SKM-1 treated with dmso at 0.1 percent for 144 hours (cell line): Measurements from ENCODE around the gene CCDC88C.

ENCODE experiments used
- DNase-seq: peaks from one replicate; lab custom pipeline; 2025; ENCODE audit not compliant: unreplicated experiment; lab: John Stamatoyannopoulos, UW

The CCDC88C gene

GRCh38 chr14:91329486-91330014 lies 88.1 kb downstream of the CCDC88C start:
- DNase-seq = no peak

- DNase-seq = no peak
These were observed 89.1 kb downstream of the CCDC88C start for GRCh38 chr14:91328313-91329050.

DNA sequence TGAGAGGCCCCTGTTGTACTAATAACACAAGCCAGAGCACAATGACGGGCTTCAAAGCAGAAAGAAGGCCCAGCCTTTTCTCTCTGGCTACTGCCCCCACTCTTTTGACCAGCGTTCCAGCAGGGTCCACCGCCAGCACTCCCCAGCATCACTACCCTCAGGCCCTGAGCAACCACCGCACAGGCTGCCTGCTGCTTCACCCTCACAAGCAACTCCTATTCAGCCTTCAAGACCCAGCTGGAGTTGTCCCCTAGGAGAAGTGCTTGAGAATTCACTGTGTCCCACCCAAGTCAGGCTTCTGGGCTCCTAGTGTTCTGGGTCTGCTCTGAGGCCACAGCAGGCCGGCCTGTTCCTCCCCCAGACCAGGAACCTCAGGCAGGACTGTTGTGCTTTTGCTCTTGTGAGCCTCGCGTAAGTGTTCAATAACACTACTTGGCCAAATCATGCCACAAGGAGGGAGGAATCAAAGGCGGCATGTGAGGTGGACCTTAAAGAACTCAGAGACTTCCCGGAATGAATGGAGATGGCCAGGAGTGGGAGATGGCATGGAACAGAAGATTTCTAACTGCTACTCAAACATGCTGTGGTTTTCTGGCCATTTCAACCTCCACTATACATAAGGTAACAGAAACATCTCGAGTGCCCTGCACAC lies 89.8 kb downstream of the CCDC88C start:
- no peak for DNase-seq

GRCh38 chr14:91327250-91327595 lies 90.4 kb downstream of the CCDC88C start:
- DNase-seq = no peak

DNA sequence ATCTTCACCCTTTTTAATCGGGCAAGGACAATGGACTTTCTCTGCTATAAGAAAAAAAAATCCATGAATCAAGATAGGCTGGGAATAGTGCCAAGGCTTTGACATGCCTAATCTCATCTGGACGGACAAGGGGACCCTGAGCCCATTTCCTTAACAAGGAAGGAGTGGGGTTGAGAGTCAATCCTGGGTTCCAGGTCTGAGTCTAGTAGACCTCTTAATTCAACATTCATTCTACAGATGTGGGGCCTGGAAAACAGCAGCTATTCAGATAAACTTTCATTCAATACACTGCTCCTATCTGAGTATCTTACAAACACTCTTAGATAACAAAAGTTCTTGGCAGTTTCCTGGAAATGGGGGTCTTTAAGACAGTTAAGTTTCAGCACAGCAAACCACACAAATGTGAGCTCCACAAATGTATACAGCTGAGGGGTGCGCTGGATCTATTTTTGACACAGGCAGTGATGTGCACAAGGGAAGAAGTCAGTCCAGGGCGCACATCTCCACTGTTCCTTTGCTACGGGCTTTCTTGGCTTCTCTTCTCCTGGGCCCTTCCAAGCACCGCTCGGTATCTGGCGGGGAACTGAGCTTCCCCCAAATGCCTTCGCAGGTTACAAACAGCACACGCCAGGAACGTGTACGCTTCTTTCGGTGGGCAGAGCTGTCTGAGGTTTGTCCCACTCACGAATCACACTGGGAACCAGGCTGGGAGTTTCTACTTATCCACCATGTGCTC lies 90.9 kb downstream of the CCDC88C start:
- no peak for DNase-seq

DNA sequence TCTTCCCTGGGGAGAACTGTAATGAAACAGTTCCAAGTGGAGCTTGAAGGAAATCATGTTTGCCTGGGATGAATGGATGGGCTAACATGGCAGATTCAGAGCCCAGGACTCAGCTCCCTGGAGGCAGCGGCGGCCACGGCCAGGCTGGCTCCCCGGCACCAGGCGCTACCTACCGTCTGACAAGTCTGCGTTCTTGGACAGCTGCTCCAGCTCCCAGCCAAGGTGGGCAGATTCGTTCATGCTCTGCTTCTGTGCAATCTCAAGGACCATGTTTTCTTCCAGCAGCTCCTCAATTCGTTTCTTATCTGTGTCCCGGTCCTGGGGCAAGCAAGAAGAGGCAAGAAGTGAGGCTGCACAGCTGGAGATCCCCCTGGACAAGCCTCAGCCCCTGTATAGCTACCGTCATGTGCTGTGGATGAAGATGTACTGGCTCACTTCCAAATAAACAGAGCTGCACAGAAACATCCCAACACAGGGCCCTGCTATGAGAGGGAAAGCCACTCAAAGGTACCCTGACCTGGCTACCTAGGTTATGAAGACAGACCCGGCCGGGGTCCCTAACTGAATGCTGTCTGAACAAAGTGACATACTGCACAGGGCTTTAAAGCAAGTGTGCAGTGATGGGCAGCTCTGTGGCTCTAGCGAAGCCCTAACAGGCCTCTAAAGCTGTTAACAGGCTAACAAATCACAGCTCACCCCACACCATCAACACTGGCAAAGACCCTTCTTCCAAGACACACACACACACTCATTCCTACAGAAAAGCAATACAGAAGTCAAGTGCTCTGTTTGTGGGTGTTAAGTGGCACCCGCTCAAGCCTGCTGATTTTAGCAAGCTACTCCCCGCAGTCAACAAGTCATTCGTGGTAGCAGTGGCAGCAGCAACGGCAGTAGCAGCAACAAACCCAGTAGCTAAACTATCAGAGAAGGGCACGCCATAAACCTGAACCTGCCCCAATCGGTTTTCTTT lies 92.7 kb downstream of the CCDC88C start:
- no peak for DNase-seq

DNA sequence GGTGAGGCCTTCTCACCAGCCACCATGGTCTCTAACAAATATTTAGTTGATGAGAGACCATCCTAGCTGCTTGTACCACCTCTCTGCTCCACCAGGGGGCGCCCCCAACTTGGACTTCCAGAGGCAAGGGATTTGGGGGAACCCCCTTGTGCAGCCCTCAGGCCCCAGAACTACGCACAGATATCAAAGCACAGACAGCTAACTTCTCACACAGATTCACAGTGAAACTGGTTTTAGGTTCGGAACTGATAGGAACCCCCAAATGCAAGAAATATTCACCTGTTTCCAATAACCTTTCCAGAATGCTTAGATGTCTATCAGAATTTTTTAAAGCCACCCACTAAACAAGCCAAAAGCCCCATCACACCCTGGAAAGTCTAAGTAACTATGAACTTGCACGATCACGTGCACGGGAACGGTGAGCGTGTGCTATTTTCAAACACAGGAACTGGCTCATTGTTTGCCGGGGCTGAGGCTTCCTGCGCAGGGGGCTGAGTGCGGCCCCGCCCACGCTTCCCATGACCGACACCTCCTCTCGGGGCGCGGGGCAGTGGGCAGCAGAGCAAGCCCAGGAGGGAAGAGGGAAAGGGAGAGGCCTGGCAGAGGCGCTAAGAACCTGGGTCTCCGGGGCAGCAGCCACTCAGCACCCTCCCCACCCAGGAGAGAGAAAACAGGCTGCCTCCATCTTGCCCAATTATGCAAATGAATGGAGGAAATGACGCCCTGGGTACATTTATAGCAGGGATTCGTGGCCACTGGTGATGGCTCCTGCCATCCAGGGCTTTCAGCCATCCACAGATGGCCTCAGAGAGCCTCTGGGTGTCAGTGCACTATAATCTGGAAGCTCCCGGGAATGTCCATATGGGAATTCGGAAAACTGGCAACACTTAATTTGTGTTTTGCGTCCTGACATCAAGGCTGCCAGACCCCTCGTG lies 93.7 kb downstream of the CCDC88C start:
- peak; percentile 17 for DNase-seq

DNA sequence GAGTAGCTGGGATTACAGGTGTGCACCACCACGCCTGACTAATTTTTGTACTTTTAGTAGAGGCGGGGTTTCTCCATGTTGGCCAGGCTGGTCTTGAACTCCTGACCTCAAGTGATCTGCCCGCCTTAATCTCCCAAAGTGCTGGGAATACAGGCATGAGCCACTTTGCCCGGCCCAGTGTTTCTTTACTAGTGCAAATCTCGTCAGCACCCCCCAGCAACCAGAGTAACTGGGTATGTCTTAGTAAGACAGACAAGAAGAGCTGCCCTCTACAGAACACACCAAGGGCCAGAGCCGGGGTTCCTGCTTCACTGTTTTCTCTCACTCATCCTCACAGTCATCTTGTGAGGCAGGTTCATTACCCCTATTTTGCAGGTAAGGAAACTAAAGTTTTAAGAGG lies 94.6 kb downstream of the CCDC88C start:
- DNase-seq = no peak

DNA sequence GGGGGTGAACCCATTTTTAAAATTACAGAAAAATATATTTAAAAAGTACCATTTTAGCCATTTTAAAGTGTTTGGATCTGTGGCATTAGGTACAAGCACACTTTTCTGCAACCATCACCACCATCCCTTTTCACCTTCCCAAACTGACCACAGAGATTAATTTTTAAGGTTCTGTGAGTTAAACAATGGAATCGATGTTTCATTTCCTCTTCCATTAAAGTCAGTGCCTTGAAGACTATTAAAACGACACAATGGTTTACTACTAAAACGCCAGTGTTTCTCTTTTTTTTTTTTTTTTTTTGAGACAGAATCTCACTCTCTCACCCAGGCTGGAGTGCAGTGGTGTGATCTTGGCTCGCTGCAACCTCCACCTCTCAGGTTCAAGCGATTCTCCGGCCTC lies 95.0 kb downstream of the CCDC88C start:
- DNase-seq = no peak

DNA sequence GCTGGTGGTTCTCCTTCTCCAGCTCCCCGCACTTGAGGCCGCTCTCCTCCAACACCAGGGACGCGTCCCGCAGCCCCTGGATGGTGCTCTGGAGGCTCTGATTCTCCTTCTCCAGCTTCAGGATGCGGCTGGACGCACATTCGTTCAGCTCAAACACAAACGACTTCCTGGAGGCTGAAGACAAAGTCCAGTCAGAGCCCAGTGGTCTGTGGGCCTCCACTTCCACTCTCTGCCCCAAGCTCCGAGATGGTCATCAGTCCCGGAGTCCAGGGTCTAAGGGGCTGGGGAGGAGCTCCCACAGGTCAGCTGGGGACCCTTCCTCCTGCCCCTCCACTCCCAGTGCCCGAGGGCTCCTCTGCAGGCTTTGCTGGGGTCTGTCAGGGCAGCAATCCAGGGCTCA lies 96.5 kb downstream of the CCDC88C start:
- no peak for DNase-seq

DNA sequence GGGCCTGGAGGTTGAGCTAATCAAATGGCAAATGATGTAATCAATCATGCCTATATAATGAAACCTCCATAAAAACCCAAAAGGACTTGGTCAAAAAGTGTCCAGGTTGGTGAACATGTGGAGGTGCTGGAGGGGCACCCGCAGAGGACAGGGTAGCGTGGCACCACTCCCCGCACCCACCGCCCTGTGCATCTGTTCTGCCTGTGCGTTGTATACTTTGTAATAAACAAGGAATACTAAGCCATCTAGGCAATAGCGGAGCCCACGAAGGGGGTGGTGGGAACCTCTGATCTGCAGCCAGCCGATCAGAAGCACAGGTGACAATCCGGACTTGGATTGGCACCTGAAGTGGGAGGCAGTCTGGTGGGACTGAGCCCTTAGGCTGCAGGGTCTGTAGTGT lies 97.4 kb downstream of the CCDC88C start:
- DNase-seq = no peak

DNA sequence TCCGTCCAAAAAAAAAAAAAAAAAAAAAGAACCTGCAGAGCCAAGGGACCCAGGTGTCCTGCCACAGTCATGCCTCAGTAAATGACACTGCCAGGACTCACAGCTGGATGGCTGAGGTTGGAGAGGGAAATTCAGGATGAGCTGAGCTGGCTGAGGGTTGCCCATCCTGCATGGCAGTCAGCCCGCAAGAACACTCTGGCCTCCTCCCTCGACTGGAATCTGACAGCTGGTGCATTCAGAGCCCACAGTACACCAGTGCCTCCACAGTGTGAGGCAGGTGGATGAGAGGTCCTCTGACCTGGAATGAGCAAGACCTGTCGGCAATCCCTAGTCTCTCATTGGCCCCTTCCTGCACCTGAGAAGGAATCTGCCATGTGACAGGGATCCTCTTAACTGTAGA lies 98.7 kb downstream of the CCDC88C start:
- no peak for DNase-seq

DNA sequence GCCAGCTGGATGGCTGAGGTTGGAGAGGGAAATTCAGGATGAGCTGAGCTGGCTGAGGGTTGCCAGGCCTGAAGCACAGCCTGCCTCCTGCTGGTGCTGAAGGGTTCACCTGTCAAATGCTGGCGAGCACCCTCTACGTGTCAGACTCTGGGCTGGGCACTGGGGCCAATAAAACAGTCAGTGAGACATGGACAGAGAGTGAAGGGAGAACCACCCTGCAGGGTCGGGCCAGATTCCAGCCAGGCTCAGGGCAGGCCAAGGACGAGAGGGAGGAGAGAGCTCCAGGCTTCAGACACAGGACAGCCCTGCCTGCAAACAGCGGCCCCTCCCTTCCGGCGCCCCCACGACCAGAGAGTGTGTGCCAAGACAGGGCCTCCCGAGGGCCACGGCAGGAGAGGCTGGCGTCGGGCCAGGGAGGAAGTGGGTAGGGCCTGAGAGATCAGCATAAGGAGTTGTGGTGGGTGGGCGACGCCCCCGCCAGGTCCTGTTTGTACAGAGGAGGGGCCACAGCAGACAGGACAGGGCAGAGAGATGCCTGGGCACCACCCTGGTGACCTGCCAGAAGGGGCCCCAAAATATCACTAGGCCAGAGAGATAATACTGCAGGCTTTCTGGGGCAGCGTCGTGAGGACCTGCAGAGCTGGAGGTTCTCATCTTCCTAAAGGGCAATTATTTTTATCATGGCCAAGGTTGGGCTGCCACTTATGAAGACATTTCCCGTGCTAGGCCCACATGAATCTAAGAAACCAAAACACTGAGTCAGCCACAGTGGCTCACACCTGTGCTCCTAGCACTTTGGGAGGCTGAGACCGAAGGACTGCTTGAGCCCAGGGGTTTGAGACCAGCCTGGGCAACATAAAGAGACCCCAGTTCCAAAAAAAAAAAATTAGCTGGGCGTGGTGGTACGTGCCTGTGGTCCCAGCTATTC lies 100.0 kb downstream of the CCDC88C start:
- DNase-seq = peak; percentile 33

DNA sequence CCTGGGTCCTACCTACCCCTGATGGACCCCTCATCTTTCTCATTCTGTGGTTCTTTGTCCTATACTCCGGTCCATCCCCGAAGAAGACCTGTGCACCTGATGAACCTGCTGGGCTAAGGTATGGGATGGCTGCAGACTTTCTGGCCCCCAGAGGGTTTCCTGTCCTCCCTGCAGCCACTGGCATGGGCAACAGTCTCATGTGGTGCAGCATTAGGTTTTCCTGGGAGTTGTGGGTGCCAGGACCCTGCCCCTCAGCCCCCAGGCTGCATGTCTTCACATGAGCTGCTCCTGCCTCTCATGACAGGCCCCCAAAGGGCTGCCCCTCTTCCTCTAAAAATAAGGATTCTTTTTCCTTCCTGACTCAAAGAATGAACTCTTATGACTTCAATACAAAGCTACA lies 100.9 kb downstream of the CCDC88C start:
- DNase-seq = no peak

DNA sequence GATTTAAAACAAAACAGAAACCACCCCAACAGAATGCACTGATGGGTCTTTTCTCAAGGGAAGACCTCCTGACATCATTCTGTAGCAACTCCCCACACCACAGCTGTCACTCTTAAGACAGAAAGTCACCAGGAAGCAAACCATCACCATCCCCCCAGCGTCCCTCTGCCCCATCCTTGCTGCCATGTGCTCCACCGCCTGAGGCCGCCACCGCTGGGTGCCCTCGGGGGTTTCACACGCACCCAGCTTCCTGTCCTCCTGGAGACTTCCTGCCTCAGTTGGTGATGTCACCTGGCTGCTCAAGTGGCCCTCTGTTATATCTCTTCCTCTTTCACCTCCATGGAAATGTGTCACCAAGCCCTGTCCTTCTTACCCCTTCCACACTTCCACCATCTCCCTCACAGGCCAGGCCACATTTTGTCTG lies 101.8 kb downstream of the CCDC88C start:
- peak; percentile 13 for DNase-seq

DNA sequence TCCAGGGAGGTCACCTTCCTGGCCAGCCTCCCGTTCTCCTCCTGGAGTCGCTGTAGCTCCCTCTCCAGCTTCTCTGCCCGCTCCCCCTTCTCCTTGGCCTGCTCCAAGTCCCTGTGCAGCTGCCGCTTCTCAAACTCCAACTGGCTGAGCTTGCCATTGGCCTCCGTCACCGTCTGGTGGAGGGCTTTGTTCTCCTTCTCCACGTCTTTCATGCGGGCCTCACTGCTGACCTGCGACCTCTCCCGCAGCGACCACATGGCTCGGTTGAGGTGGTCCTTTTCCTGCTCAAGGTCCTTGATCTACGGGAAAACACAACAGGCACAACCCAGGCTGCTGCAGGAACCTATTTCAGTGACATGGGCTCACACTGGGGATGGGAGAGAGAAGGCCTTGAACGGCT lies 103.8 kb downstream of the CCDC88C start:
- DNase-seq = no peak

- no peak for DNase-seq
These were observed 104.3 kb downstream of the CCDC88C start for GRCh38 chr14:91313154-91313850.

DNA sequence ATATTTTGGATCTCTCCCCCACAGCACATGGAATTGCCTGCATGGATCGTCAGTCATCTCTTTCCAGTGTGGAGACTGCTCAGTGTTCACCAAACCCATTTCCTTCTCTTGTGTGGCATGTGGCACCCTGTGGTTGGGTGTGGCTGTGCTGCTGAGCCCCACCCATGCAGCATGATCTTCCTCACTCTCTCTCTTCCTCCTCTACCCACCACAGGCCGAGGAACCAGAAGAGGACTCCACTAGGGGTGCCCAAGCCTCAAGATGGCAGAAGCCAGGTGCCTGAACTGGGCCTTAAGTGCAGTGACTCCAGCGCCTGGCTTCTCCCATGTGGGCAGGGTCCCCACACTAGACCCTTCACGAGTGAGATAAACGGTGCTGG lies 106.3 kb downstream of the CCDC88C start:
- DNase-seq = peak; percentile 6
